Measurements from ENCODE around the gene KDF1.

DNA sequence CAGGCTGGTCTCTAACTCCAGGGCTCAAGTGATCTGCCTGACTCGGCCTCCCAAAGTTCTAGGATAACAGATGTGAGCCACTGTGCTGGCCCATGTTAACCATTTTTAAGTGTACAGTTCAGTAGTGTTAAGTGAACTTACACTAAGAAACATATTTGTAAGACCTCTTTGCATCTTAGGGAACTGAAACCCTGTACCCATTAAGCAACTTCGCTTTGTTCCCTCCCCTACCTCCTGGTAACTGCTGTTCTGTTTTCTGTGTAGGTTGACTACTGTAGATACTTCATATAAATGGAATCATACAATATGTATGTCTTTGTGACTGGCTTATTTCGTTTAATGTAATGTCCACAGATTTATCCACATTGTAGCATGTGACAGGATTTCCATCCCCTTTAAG, 27.7 kb downstream of the KDF1 start:
- TF ChIP-seq, protein P1, sequence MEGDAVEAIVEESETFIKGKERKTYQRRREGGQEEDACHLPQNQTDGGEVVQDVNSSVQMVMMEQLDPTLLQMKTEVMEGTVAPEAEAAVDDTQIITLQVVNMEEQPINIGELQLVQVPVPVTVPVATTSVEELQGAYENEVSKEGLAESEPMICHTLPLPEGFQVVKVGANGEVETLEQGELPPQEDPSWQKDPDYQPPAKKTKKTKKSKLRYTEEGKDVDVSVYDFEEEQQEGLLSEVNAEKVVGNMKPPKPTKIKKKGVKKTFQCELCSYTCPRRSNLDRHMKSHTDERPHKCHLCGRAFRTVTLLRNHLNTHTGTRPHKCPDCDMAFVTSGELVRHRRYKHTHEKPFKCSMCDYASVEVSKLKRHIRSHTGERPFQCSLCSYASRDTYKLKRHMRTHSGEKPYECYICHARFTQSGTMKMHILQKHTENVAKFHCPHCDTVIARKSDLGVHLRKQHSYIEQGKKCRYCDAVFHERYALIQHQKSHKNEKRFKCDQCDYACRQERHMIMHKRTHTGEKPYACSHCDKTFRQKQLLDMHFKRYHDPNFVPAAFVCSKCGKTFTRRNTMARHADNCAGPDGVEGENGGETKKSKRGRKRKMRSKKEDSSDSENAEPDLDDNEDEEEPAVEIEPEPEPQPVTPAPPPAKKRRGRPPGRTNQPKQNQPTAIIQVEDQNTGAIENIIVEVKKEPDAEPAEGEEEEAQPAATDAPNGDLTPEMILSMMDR (IDR thresholded peaks at IDR 0.05), result no peak
- TF ChIP-seq POLR2AphosphoS5 (IDR thresholded peaks at IDR 0.05), result no peak
- no peak for TF ChIP-seq EP300 (IDR thresholded peaks at IDR 0.05)
- no peak for TF ChIP-seq POLR2A (IDR thresholded peaks at IDR 0.05)

Data from suprapubic skin (tissue), 4 donors.